HL-60 (cell line): ENCODE results near the gene CES2.

Source experiments
- DNase-seq, 2 experiments: peaks; one replicate each; pipeline ENCODE4 v3.0.0-alpha.2; 2010 to 2020; ENCODE audit warnings: low read depth in 1 of 2, low spot score in 1 of 2
- H3K27ac ChIP-seq: fragments of 250-450 bp; sonication (Bioruptor Pico); replicated peaks from 2 replicates; pipeline ENCODE4 v1.5.1; 2020; ENCODE audit warnings: mild to moderate bottlenecking, moderate library complexity
- H3K27me3 ChIP-seq: fragments of 250-450 bp; sonication (Bioruptor Pico); 2 replicates; pipeline ENCODE4 v1.5.1; 2021; ENCODE audit warnings: mild to moderate bottlenecking, moderate library complexity; ENCODE audit not compliant: insufficient read depth, poor library complexity, severe bottlenecking
- H3K4me3 ChIP-seq: replicated peaks from 2 replicates; pipeline ENCODE4 v1.5.1; 2011; ENCODE audit warnings: mild to moderate bottlenecking, control low read depth, low read length; ENCODE audit not compliant: insufficient read depth
- GABPA ChIP-seq: IDR thresholded peaks from 2 replicates; pipeline ENCODE4 v1.6.1; 2012; ENCODE audit warnings: low read depth
- POLR2AphosphoS5 ChIP-seq: IDR thresholded peaks from 2 replicates; pipeline ENCODE4 v1.6.1; 2012; ENCODE audit warnings: low read depth
- SPI1 ChIP-seq: IDR thresholded peaks from 2 replicates; pipeline ENCODE4 v1.6.1; 2012; ENCODE audit warnings: low read depth, mild to moderate bottlenecking, borderline replicate concordance
- TF ChIP-seq, protein P1 (sequence below): IDR thresholded peaks from one replicate; pipeline ENCODE4 v1.5.1; 2011; ENCODE audit warnings: low read length, control low read depth, inconsistent platforms; ENCODE audit not compliant: insufficient read depth
- TF ChIP-seq, protein P2 (sequence below): IDR thresholded peaks from 2 replicates; pipeline ENCODE4 v1.6.1; 2012; ENCODE audit warnings: low read depth; ENCODE audit not compliant: insufficient replicate concordance

The CES2 gene

DNA sequence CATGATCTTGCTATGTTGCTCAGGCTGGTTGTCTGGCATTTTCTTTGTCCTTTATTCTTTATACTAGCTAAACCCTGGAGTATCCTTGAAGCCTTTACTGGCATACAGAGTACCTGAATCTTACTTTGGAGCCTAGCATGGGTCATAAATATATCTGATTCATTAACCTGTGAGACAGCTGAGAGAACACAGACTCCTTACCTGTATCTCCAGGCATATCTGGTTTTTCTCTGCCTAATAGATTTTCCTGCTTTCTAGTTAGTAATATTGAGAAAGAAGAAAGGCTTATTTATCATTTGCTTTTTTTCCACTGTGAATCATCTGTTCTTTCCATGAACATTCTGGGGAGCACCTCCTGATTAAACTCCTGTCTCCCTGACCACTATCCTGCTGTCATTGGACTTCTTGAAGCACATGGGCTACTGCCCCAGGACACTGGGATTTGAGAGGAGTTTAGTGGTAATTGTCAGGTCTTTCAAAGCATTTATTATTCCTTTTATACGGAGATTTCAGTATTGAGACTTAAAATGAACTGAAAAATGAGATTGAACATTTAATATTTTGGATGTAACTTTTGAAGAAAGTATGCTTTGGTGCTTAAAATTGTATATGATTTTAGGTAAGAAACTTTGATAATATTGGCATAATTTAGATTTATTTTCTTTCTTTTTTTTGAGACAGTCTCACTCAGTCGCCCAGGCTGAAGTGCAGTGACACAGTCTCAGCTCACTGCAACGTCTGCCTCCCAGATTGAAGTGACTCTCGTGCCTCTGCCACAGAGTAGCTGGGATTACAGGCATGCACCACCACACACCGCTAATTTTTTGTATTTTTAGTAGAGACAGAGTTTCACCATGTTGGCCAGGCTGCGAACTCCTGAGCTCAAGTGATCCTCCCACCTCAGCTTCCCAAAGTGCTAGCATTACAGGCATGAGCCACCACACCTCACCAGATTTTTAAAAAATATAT is 46.4 kb upstream of the CES2 start:
- no peak overlapping the region for H3K27ac ChIP-seq
- H3K27me3 ChIP-seq: no peaks in the 10 kb centered on the region
- no peak overlapping the region for H3K4me3 ChIP-seq
- DNase-seq: no peak
- TF ChIP-seq POLR2AphosphoS5 (no peak), GABPA (no peak), SPI1 (no peak)
- TF ChIP-seq, protein P1, sequence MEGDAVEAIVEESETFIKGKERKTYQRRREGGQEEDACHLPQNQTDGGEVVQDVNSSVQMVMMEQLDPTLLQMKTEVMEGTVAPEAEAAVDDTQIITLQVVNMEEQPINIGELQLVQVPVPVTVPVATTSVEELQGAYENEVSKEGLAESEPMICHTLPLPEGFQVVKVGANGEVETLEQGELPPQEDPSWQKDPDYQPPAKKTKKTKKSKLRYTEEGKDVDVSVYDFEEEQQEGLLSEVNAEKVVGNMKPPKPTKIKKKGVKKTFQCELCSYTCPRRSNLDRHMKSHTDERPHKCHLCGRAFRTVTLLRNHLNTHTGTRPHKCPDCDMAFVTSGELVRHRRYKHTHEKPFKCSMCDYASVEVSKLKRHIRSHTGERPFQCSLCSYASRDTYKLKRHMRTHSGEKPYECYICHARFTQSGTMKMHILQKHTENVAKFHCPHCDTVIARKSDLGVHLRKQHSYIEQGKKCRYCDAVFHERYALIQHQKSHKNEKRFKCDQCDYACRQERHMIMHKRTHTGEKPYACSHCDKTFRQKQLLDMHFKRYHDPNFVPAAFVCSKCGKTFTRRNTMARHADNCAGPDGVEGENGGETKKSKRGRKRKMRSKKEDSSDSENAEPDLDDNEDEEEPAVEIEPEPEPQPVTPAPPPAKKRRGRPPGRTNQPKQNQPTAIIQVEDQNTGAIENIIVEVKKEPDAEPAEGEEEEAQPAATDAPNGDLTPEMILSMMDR: no peak
- TF ChIP-seq, protein P2, sequence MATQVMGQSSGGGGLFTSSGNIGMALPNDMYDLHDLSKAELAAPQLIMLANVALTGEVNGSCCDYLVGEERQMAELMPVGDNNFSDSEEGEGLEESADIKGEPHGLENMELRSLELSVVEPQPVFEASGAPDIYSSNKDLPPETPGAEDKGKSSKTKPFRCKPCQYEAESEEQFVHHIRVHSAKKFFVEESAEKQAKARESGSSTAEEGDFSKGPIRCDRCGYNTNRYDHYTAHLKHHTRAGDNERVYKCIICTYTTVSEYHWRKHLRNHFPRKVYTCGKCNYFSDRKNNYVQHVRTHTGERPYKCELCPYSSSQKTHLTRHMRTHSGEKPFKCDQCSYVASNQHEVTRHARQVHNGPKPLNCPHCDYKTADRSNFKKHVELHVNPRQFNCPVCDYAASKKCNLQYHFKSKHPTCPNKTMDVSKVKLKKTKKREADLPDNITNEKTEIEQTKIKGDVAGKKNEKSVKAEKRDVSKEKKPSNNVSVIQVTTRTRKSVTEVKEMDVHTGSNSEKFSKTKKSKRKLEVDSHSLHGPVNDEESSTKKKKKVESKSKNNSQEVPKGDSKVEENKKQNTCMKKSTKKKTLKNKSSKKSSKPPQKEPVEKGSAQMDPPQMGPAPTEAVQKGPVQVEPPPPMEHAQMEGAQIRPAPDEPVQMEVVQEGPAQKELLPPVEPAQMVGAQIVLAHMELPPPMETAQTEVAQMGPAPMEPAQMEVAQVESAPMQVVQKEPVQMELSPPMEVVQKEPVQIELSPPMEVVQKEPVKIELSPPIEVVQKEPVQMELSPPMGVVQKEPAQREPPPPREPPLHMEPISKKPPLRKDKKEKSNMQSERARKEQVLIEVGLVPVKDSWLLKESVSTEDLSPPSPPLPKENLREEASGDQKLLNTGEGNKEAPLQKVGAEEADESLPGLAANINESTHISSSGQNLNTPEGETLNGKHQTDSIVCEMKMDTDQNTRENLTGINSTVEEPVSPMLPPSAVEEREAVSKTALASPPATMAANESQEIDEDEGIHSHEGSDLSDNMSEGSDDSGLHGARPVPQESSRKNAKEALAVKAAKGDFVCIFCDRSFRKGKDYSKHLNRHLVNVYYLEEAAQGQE: no peak

DNA sequence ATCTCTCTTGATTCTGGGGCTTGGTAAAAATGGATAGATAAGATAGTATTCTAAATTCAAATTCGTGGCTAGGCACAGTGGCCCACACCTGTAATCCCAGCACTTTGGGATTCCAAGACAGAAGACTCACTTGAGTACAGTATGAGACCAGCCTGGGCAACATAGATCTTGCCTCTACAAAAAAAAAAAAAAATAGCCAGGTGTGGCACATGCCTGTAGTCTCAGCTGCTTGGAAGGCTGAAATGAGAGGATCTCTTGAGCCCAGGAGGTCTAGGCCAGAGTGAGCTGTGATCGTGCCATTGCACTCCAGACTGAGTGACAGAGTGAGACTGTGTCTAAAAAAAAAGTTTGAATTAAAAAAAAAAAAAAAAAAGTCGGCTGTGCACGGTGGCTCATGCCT is 45.7 kb upstream of the CES2 start:
- H3K27ac ChIP-seq: no peak overlapping the region
- no peaks in the 10 kb centered on the region for H3K27me3 ChIP-seq
- DNase-seq: no peak
- H3K4me3 ChIP-seq: no peak overlapping the region
- TF ChIP-seq SPI1: no peak
- TF ChIP-seq, protein P1: no peak
- TF ChIP-seq, protein P2: no peak
- TF ChIP-seq GABPA: no peak
- no peak for TF ChIP-seq POLR2AphosphoS5

DNA sequence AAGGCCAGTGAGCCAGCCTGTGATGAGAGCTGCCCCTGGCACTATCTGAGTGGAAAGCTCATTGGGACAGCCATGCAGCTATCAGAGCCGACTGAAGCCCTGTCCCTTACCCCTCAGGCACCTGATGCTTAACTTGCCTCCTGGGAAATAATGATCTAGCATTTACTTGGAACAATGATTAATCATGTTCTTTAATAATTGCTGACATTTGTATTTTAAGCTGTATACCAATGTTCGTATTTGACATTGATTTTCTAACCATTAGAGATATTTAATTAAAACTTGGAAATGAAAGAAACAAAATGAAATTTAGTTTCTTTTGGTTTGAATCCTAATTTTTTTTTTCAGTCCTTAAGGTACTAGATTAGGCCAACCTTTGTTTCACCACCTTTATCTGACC is 44.5 kb upstream of the CES2 start:
- H3K27ac ChIP-seq: no peak overlapping the region
- DNase-seq: no peak
- TF ChIP-seq POLR2AphosphoS5 (no peak), GABPA (no peak), SPI1 (no peak)
- TF ChIP-seq, protein P2: no peak
- H3K4me3 ChIP-seq: no peak overlapping the region
- no peaks in the 10 kb centered on the region for H3K27me3 ChIP-seq
